H1 (cell line): Measurements from ENCODE around the gene SRRT.
"Not testable (repeated sequence)": the region's sequence is repeated elsewhere in the genome, so short reads cannot be mapped to it uniquely, and the experiment has no call there.

Source experiments
- EZH2 ChIP-seq: fragments of 200-600 bp; sonication (generic); IDR thresholded peaks from 2 replicates; pipeline ENCODE4 v1.7.1; 2012; ENCODE audit warnings: low read depth, mild to moderate bottlenecking, moderate library complexity, low read length, inconsistent platforms; ENCODE audit not compliant: severe bottlenecking
- NANOG ChIP-seq: IDR thresholded peaks from 2 replicates; pipeline ENCODE4 v1.6.1; 2011; ENCODE audit warnings: low read length, low read depth, mild to moderate bottlenecking, inconsistent platforms; ENCODE audit not compliant: insufficient read depth, poor library complexity, severe bottlenecking
- SIN3A ChIP-seq, 2 experiments: IDR thresholded peaks in 1 of 2; conservative IDR thresholded peaks in 1 of 2; 2 replicates each; pipeline ENCODE4 v1.6.1; 2011 to 2012; ENCODE audit warnings: low read length in 2 of 2, improper control_type of control experiment in 1 of 2, low read depth in 1 of 2, mild to moderate bottlenecking in 1 of 2
- USF2 ChIP-seq: IDR thresholded peaks from 2 replicates; pipeline ENCODE4 v1.6.1; 2011; ENCODE audit warnings: low read length, improper control_type of control experiment

GRCh38 chr7:100935381-100935780 is 60.5 kb downstream of the SRRT start:
- not testable (repeated sequence) for TF ChIP-seq SIN3A (conservative IDR thresholded peaks at IDR 0.05 in 1 of 2, IDR thresholded peaks at IDR 0.05 in 1 of 2; ENCODE audit: low read depth in 1 of 2, low read length in 2 of 2); EZH2; NANOG; USF2
